ENCODE results near the gene PTPRK.

GRCh38 chr6:128483472-128484135, 36.8 kb downstream of the PTPRK start:
- TF ChIP-seq CTCF (IDR thresholded peaks at IDR 0.05) = no peak
- no peak for TF ChIP-seq EZH2 (IDR thresholded peaks at IDR 0.05; ENCODE audit: borderline replicate concordance, insufficient read depth, low read depth, low read length, poor library complexity, severe bottlenecking)
